IgD-negative memory B cell (primary cell): ENCODE results near the gene RNH1. TPM values are rescaled to one million over a fixed set of nuclear protein-coding genes. Genes with fewer than 3 reads are reported as not detected.

Experiments used
- H3K27ac Mint-ChIP-seq, 3 donors: one replicate each; pipeline ENCODE4 v1.8.0; 2020 to 2022; ENCODE audit warnings: mild to moderate bottlenecking in 3 of 3, mixed read lengths in 3 of 3, moderate library complexity in 1 of 3
- H3K27me3 Mint-ChIP-seq: one replicate; pipeline ENCODE4 v1.8.0; 2021; ENCODE audit warnings: mixed read lengths
- H3K36me3 Mint-ChIP-seq: one replicate; pipeline ENCODE4 v1.8.0; 2020; ENCODE audit warnings: mild to moderate bottlenecking, mixed read lengths
- H3K4me1 Mint-ChIP-seq, 3 donors: one replicate each; pipeline ENCODE4 v1.8.0; 2020 to 2022; ENCODE audit warnings: mixed read lengths in 3 of 3, mild to moderate bottlenecking in 1 of 3
- H3K4me3 Mint-ChIP-seq, 4 donors: one replicate each; pipeline ENCODE4 v1.8.0; 2020 to 2022; ENCODE audit warnings: mild to moderate bottlenecking in 4 of 4, mixed read lengths in 4 of 4, moderate library complexity in 3 of 4
- H3K9me3 Mint-ChIP-seq, 3 donors: one replicate each; pipeline ENCODE4 v1.8.0; 2020 to 2021; ENCODE audit warnings: mixed read lengths in 3 of 3, mild to moderate bottlenecking in 1 of 3
- polyA plus RNA-seq: library from polyadenylated mRNA; unstranded; fragments of 300-500 nt; fragmentation: Illumina TruSeq; gene quantifications from one replicate; pipeline ENCODE4 v1.2.3, GENCODE V29; 2021

The RNH1 gene
- polyA plus RNA-seq, 1 donor from 2014 or later = 202 TPM

DNA sequence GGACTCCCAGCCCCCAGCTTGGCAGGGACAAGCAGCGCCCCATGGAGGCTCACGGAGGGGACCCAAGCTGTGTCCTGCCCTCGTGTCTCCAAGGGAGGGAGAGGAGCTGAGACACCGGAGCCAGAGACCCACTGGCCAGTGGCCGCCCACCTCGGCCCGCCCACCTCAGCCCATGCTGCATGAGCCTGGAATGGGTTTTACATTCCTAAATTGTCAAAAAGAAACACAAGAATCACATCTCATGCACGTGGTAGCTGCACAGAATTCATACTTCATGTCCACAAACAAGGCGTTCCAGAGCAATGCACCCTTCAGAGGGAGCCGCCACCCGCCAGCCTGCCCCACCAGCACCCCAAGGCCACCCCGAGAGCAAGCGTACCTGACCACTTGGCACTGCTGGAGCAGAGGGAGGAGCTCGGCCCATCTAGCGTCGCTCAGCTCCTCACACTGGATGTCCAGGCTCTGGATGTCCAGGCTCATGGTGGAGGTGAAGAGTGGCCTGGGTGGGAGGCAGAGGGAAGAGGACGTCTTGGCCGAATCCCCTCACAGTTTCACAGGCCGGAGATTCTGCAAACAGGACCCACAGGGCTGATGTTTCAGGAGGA, 5.3 kb downstream of the RNH1 start:
- H3K4me3 Mint-ChIP-seq = peak overlapping the region in 1 of 4 donors; percentile 29

GRCh38 chr11:501001-501682, 5.9 kb downstream of the RNH1 start:
- H3K9me3 Mint-ChIP-seq = no peaks in the 10 kb centered on the region
- peak overlapping the region; percentile 82 to 99 (median 85) for H3K27ac Mint-ChIP-seq
- H3K4me3 Mint-ChIP-seq = peak overlapping the region in 2 of 4 donors; percentile 12 to 86
- peaks cover 16 to 25% (median 23%) of the 10 kb centered on the region in 3 donors for H3K4me1 Mint-ChIP-seq
- H3K27me3 Mint-ChIP-seq = peaks cover 2% of the 10 kb centered on the region
- peaks cover 10% of the 10 kb centered on the region for H3K36me3 Mint-ChIP-seq

More for the DNA sequence above, 5.3 kb downstream of the RNH1 start:
- H3K27me3 Mint-ChIP-seq = peaks cover 2% of the 10 kb centered on the region
- H3K27ac Mint-ChIP-seq = peak overlapping the region in 2 of 3 donors; percentile 35 to 99
- H3K4me1 Mint-ChIP-seq = peaks cover 22 to 28% (median 24%) of the 10 kb centered on the region in 3 donors
- no peaks in the 10 kb centered on the region for H3K9me3 Mint-ChIP-seq
- peaks cover 10% of the 10 kb centered on the region for H3K36me3 Mint-ChIP-seq

GRCh38 chr11:499201-500076, 7.6 kb downstream of the RNH1 start:
- Mint-ChIP-seq H3K36me3 (peaks cover 15% of the 10 kb centered on the region), H3K27me3 (no peaks in the 10 kb centered on the region), H3K9me3 (no peaks in the 10 kb centered on the region), H3K4me1 (peaks cover 5 to 17% (median 12%) of the 10 kb centered on the region in 3 donors), H3K4me3 (no peak overlapping the region), H3K27ac (peak overlapping the region in 2 of 3 donors; percentile 43 to 62)

DNA sequence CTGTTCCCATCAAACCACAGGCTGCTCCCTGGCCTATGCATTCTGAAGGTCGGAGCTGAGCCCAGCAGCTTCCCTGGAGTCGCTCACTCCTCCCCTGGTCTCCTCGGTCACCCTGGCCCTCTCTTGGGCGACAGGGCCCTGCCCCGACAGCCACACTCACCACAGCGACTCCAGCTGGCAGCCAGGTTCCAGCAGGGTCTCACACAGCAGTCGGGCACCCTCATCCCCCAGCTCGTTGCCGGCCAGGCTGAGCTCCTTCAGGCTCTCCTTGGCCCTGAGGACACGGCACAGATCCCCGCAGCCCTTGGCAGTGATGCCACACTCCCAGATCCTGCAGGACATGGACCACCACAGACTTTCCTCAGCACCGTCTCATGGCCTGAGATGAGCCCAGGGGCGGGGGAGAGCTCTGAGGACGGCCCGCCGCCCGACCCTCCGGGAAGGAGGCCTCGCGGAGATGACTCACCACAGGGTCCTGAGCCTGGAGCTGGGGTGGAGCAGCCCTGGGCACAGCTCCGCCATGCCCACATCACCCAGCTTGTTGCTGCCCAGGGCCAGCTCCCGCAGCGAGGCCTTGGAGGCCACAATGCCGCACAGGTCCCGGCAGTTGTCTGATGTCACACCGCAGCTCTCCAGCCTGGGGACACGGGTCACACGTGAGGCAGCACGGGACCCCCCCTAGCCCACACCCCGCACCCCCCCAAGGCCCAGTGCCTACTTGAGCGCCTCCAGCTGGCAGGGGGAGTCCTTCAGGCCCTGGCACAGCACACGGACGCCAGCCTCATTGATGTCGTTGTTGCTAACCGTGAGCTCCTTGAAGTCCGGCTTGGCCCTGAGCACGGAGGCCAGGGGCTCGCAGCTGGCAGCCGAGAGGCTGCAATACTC, 8.5 kb downstream of the RNH1 start:
- H3K4me3 Mint-ChIP-seq = no peak overlapping the region
- peaks cover 17% of the 10 kb centered on the region for H3K36me3 Mint-ChIP-seq
- peak overlapping the region in 1 of 3 donors; percentile 43 for H3K27ac Mint-ChIP-seq

GRCh38 chr11:497565-498296, 9.3 kb downstream of the RNH1 start:
- Mint-ChIP-seq H3K4me1 (peaks cover 5 to 14% (median 7%) of the 10 kb centered on the region in 3 donors), H3K4me3 (no peak overlapping the region), H3K9me3 (no peaks in the 10 kb centered on the region), H3K27me3 (no peaks in the 10 kb centered on the region), H3K27ac (no peak overlapping the region), H3K36me3 (peaks cover 17% of the 10 kb centered on the region)

More for the DNA sequence above, 8.5 kb downstream of the RNH1 start:
- Mint-ChIP-seq H3K4me1 (peaks cover 5 to 15% (median 10%) of the 10 kb centered on the region in 3 donors), H3K9me3 (no peaks in the 10 kb centered on the region), H3K27me3 (no peaks in the 10 kb centered on the region)

DNA sequence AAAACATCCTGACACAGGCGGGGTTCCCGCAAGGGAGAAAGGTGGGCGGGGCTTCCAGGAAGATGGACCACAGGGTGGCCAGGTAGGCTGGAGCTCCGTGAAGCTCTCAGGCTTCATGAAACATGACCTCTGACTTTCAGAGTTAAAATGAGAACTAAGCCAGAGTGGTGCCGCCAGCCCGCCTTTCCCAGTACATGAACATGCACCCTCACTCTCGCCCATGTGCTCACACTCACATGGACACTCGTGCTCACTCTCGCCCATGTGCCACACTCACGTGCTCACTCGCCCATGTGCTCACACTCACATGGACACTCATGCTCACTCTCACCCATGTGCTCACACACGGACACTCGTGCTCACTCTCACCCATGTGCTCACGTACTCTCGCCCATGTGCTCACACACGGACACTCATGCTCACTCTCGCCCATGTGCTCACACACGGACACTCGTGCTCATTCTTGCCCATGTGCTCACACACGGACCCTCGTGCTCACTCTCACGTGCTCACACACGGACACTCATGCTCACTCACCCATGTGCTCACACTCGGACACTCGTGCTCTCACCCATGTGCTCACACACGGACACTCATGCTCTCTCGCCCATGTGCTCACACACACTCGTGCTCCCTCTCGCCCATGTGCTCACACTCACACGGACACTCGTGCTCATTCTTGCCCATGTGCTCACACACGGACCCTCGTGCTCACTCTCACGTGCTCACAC, 10.0 kb downstream of the RNH1 start:
- H3K27ac Mint-ChIP-seq = peak overlapping the region in 1 of 3 donors; percentile 87
- H3K36me3 Mint-ChIP-seq = peaks cover 17% of the 10 kb centered on the region

DNA sequence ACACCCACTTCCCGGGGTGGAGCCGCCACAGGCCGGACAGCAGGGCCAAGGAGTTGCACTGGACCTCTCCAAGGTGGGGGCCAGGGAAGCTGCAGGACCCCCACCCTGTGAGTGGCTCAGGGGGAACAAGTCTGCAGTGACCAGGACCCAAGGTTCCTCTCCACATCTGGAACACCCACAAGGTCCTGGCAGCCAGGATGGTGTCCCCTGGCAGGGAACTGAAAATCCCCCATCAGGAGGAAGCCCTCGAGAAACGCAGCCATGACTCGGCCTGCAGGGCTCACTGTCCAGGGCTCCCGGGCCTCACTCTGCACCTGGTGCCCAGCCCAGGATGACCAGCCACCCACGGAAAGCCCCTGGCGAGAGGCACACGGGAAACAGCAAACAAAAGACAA, 11.5 kb downstream of the RNH1 start:
- peak overlapping the region in 2 of 3 donors; percentile 66 to 73 for H3K27ac Mint-ChIP-seq
- no peaks in the 10 kb centered on the region for H3K27me3 Mint-ChIP-seq
- H3K9me3 Mint-ChIP-seq = no peaks in the 10 kb centered on the region
- H3K4me1 Mint-ChIP-seq = peaks cover under 1 to 8% (median under 1%) of the 10 kb centered on the region in 3 donors
- no peak overlapping the region for H3K4me3 Mint-ChIP-seq
- H3K36me3 Mint-ChIP-seq = peaks cover 17% of the 10 kb centered on the region

More for the DNA sequence above, 10.0 kb downstream of the RNH1 start:
- H3K4me1 Mint-ChIP-seq = peaks cover 5 to 17% (median 7%) of the 10 kb centered on the region in 3 donors
- H3K4me3 Mint-ChIP-seq = no peak overlapping the region
- H3K27me3 Mint-ChIP-seq = no peaks in the 10 kb centered on the region
- no peaks in the 10 kb centered on the region for H3K9me3 Mint-ChIP-seq

DNA sequence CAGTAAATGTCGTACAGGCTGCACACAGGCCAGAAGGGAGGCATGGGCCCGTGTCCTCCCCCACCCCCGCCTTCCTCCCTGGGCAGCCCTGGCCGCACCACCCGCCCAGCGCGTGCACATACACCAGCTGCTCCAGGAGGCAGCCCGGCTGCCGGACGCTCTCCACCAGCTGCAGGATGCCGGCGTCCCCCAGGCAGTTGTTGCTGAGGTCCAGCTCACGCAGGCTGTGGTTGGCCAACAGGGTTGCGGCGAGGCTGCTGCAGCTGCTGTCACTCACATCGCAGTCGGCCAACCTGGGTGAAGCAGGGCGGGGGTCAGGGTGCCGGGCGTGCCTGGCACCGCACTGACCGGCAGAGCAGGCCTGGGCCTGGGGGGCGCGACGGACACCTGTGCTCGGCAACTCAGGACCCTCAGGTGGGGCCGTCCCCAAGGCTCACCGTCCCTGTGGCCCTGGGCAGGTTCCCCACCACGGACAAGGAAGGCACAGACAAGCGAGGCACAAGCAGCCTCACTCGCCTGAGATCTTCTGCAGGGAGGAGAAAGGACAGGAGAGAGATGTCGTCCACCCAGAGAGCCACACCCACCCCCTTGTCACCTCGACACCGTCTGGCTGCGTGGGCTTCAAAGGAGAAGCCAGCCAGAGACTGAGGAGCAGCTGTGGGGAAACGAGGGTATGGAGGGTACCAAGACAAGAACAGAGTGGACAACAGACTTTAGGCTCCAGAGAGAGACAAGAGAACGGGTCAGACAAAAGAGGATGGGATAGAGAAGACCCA, 12.1 kb downstream of the RNH1 start:
- Mint-ChIP-seq H3K27ac (peak overlapping the region in 1 of 3 donors; percentile 47), H3K4me1 (peaks cover 0 to 7% (median 0%) of the 10 kb centered on the region in 3 donors)

GRCh38 chr11:492427-493226, 14.4 kb downstream of the RNH1 start:
- Mint-ChIP-seq H3K4me1 (peaks cover 0 to 7% (median 0%) of the 10 kb centered on the region in 3 donors), H3K4me3 (no peak overlapping the region), H3K27ac (peak overlapping the region in 1 of 3 donors; percentile 10), H3K27me3 (no peaks in the 10 kb centered on the region), H3K36me3 (peaks cover 13% of the 10 kb centered on the region), H3K9me3 (no peaks in the 10 kb centered on the region)

More for the DNA sequence above, 12.1 kb downstream of the RNH1 start:
- Mint-ChIP-seq H3K9me3 (no peaks in the 10 kb centered on the region), H3K36me3 (peaks cover 17% of the 10 kb centered on the region), H3K27me3 (no peaks in the 10 kb centered on the region), H3K4me3 (no peak overlapping the region)

GRCh38 chr11:491358-491757, 15.7 kb downstream of the RNH1 start:
- Mint-ChIP-seq H3K36me3 (peaks cover 7% of the 10 kb centered on the region), H3K27ac (no peak overlapping the region), H3K4me3 (no peak overlapping the region), H3K27me3 (no peaks in the 10 kb centered on the region), H3K4me1 (peaks cover 0 to 3% (median 0%) of the 10 kb centered on the region in 3 donors), H3K9me3 (no peaks in the 10 kb centered on the region)

- Mint-ChIP-seq H3K27ac (no peak overlapping the region), H3K27me3 (no peaks in the 10 kb centered on the region), H3K36me3 (peaks cover 5% of the 10 kb centered on the region), H3K4me3 (no peak overlapping the region), H3K4me1 (peaks cover 0 to 3% (median 0%) of the 10 kb centered on the region in 3 donors), H3K9me3 (no peaks in the 10 kb centered on the region)
These were observed 16.1 kb downstream of the RNH1 start for GRCh38 chr11:490930-491260.
